GM10248 (cell line): ENCODE results near the gene DPYD.

Source experiments
- CTCF ChIA-PET: fragments of 300-600 bp; sonication (Branson Sonifier 250); formaldehyde crosslinking; extraction: SDS; loops from one replicate; lab custom pipeline; 2021; ENCODE audit warnings: antibody characterized with exemption; lab: Yijun Ruan, JAX
- POLR2A ChIA-PET: fragments of 350-650 bp; sonication (Branson Sonifier 250); formaldehyde crosslinking; extraction: SDS; loops from one replicate; lab custom pipeline; 2020; ENCODE audit warnings: antibody characterized with exemption; lab: Yijun Ruan, JAX
- DNase-seq: peaks from one replicate; pipeline ENCODE4 v3.0.0; 2012; ENCODE audit errors: extremely low spot score
- TF ChIP-seq, protein P1 (sequence below): IDR thresholded peaks from 2 replicates; pipeline ENCODE4 v1.5.1; 2012; ENCODE audit warnings: mild to moderate bottlenecking, low read depth; ENCODE audit errors: extremely low read depth, missing control alignments, control extremely low read depth

DPYD gene

DNA sequence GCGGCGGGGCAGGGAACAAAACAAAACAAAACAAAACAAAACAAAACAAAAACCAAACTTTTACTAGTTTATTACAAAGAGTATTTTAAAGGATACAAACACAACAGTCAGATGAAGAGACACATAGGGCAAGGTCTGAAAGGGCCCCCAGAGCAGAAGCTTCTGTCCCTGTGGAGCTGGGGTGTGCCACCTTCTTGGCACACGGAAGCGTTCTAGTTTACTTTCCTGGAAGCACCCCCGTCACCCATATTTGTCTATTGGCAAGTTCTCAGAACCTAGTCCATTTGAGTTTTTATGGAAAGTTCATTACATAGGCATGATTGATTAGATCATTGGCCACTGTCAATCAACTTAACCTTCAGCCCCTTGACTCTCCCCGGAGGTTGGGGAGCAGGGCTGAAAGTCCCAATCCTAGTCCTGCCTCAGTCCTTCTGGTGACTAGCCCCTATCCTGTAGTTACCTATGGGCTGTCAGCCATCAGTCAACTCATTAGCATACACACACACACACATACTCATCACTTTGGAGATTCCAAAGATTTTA, 380.4 kb downstream of the DPYD start:
- POLR2A ChIA-PET: no interaction called here

DNA sequence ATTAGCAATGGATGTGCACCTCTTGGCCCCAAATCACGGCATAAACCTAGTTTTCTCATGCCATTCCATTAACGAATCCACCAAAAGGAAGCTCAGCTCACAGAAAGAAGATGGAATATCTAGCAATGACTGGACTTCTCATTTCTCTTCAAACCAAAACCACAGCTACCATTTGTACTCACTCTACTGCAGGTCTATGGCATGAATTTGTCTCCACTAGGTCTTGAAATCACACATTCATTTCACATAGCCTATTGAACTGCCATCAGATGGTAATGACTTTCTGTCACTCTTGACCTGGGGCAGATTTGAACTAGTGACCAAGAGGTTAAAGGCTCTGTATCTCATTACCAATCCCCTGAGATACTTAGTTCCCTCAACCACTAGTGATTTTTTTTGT, 382.7 kb downstream of the DPYD start:
- POLR2A ChIA-PET: no interaction called here
- CTCF ChIA-PET: no interaction called here
- DNase-seq: no peak
- TF ChIP-seq, protein P1, sequence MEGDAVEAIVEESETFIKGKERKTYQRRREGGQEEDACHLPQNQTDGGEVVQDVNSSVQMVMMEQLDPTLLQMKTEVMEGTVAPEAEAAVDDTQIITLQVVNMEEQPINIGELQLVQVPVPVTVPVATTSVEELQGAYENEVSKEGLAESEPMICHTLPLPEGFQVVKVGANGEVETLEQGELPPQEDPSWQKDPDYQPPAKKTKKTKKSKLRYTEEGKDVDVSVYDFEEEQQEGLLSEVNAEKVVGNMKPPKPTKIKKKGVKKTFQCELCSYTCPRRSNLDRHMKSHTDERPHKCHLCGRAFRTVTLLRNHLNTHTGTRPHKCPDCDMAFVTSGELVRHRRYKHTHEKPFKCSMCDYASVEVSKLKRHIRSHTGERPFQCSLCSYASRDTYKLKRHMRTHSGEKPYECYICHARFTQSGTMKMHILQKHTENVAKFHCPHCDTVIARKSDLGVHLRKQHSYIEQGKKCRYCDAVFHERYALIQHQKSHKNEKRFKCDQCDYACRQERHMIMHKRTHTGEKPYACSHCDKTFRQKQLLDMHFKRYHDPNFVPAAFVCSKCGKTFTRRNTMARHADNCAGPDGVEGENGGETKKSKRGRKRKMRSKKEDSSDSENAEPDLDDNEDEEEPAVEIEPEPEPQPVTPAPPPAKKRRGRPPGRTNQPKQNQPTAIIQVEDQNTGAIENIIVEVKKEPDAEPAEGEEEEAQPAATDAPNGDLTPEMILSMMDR: no peak

More for the DNA sequence above, 380.4 kb downstream of the DPYD start:
- DNase-seq: no peak
- CTCF ChIA-PET: no interaction called here
- TF ChIP-seq, protein P1: no peak

DNA sequence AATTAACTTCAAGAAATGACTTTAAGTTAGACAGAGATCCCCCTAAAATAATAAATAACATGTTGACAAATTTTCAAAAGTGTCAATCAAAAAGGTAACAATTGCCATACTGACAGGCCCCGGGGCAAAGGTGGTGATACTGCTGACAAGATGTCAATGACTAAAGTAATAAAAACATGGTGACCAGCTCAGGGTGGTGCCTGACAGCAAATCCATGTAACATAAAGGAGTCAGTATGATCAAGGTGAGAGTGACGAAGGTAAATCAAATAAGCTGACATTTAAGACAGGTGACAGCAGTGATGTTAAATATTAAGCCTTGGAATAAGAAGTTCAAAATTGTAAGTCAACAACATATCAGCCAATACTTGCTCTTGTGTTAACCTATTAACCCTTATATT, 387.5 kb downstream of the DPYD start:
- no peak for DNase-seq
- ChIA-PET CTCF (interaction anchor here (1.0 kb wide), 1 partner anchor 39 kb away, joined by 3 read pairs; no protein-coding TSS in a partner anchor), POLR2A (no interaction called here)
- TF ChIP-seq, protein P1: no peak

DNA sequence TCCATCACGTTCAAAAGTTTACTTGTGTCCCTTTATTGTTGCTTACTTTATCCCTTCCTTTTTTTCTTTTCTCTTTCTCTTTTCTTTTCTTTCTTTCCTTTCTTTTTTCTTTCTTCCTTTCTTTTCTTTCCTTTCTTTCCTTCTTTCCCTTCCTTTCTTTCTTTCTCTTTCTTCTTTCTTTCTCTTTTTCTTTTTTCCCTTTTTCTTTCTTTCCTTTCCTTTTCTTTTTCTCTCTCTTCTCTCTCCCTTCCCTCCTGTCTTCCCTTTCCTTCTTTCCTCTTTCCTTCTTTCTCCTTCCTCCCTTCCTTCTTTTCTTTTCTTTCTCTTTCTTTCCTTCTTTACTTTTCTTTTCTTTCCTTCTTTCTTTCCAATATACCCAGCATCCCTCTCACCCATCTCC, 391.2 kb downstream of the DPYD start:
- CTCF ChIA-PET: no interaction called here
- no peak for DNase-seq
- POLR2A ChIA-PET: no interaction called here
- TF ChIP-seq, protein P1: no peak

DNA sequence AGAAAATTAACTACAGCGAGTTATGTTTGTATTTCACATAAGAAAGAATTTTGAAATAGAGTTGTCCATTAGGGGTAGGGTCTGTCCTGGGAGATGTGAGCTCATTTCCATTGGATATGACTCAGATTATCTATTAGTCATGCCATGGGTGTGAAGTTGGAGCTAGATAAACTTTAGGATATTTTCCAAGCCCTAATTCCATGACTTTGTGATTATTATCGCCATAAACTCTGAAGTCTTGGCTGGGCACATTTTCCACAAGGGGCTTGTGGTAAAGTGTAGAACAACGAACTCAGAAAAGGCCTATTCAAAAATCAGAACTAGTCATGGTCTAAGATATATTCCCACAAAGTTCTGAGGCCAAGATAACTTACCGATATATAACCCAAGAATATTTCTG, 396.6 kb downstream of the DPYD start:
- DNase-seq: no peak
- TF ChIP-seq, protein P1: no peak
- ChIA-PET CTCF (interaction anchor here (3.0 kb wide), 1 partner anchor 17 kb away, joined by 10 read pairs; no protein-coding TSS in a partner anchor), POLR2A (no interaction called here)

DNA sequence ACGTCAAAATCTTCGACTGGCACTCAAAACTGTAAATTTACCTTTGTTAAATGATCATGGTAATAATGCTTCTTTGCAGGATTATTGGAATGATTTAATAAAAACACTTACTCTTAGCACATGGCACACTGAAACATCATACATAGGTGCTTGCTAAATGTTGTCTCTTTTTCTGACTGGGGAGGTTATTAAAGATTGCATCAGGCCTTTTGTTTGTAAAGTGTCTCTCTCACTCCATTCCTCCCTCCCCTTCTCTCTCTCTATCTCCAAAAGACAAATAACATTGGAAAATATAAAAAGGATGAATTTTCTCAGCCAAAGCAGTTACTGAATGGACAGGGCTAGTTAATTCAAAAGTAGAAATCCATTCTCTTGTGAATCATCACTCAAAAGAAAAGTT, 404.2 kb downstream of the DPYD start:
- CTCF ChIA-PET: interaction anchor here (1.6 kb wide), 1 partner anchor 9 kb away, joined by 4 read pairs; no protein-coding TSS in a partner anchor
- TF ChIP-seq, protein P1: no peak
- DNase-seq: no peak
- POLR2A ChIA-PET: no interaction called here
